GM12874 (cell line): ENCODE data around the gene FDX2.

ENCODE experiments used
- TF ChIP-seq, protein P1 (sequence below): IDR thresholded peaks from 2 replicates; pipeline ENCODE4 v1.5.1; 2011; ENCODE audit warnings: low read depth, mild to moderate bottlenecking, control low read depth, low read length, moderate library complexity; ENCODE audit not compliant: insufficient read depth

FDX2 gene

DNA sequence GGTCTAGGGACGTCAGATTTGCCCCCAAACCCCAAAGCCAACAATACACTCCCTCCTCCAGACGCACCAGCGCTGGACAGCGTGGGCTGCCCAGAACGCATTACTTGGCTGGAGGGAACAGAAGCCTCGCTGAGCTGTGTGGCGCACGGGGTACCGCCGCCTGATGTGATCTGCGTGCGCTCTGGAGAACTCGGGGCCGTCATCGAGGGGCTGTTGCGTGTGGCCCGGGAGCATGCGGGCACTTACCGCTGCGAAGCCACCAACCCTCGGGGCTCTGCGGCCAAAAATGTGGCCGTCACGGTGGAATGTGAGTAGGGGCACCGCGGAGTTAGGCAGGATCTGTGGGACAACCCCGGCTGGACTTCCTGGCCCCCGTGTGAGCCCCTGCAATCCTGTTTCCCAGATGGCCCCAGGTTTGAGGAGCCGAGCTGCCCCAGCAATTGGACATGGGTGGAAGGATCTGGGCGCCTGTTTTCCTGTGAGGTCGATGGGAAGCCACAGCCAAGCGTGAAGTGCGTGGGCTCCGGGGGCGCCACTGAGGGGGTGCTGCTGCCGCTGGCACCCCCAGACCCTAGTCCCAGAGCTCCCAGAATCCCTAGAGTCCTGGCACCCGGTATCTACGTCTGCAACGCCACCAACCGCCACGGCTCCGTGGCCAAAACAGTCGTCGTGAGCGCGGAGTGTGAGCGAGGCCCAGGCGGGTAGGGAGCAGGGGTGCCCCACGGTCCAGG, 22.0 kb downstream of the FDX2 start:
- TF ChIP-seq, protein P1, sequence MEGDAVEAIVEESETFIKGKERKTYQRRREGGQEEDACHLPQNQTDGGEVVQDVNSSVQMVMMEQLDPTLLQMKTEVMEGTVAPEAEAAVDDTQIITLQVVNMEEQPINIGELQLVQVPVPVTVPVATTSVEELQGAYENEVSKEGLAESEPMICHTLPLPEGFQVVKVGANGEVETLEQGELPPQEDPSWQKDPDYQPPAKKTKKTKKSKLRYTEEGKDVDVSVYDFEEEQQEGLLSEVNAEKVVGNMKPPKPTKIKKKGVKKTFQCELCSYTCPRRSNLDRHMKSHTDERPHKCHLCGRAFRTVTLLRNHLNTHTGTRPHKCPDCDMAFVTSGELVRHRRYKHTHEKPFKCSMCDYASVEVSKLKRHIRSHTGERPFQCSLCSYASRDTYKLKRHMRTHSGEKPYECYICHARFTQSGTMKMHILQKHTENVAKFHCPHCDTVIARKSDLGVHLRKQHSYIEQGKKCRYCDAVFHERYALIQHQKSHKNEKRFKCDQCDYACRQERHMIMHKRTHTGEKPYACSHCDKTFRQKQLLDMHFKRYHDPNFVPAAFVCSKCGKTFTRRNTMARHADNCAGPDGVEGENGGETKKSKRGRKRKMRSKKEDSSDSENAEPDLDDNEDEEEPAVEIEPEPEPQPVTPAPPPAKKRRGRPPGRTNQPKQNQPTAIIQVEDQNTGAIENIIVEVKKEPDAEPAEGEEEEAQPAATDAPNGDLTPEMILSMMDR: no peak

DNA sequence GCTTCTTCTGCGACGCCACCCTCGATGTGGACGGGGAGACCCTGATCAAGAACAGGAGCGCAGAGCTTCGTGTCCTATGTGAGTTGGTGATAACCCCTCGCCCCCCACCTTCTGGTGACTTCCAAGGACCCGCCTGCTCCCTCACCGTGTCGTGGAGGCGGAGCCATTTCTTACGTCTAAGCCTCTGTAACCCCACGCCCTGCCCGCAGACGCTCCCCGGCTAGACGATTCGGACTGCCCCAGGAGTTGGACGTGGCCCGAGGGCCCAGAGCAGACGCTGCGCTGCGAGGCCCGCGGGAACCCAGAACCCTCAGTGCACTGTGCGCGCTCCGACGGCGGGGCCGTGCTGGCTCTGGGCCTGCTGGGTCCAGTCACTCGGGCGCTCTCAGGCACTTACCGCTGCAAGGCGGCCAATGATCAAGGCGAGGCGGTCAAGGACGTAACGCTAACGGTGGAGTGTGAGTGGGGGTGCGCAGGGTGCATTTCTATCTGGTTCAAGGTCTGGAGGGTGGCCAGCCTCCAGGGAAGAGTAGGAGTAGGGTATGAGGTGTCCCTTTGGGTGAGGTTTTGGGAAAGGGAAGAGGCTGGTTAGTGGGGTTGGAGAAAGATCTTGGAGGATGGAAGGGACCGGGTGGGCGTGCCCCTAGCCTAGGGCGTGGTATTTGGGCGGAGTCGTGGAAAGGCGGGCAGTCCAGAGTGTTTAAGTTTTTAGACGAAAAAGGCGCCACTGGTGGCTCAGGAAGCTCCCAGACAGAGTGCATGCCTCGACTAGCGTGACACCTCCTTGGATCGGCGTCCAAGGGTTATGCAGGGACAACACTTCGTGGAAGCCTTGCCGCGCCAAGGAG, 22.8 kb downstream of the FDX2 start:
- TF ChIP-seq, protein P1: no peak

DNA sequence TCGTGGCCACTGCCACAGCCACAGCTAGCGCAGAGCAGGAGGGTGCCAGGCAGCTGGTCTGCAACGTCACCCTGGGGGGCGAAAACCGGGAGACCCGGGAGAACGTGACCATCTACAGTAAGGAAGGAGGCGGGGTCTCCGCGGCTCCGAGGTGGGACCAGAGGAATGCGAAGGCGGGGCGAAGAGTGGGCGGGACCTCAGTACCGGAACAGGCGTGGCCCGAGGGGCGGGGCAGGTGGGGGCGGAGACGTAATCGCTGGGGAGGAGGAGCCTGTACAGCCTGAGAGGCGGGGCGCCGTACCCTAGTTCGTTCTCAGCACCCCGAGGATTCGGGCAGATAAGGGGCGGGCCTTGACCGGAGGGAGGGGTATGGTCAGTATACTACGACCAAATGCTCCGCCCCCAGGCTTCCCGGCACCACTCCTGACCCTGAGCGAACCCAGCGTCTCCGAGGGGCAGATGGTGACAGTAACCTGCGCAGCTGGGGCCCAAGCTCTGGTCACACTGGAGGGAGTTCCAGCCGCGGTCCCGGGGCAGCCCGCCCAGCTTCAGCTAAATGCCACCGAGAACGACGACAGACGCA, 23.5 kb downstream of the FDX2 start:
- TF ChIP-seq, protein P1: no peak

DNA sequence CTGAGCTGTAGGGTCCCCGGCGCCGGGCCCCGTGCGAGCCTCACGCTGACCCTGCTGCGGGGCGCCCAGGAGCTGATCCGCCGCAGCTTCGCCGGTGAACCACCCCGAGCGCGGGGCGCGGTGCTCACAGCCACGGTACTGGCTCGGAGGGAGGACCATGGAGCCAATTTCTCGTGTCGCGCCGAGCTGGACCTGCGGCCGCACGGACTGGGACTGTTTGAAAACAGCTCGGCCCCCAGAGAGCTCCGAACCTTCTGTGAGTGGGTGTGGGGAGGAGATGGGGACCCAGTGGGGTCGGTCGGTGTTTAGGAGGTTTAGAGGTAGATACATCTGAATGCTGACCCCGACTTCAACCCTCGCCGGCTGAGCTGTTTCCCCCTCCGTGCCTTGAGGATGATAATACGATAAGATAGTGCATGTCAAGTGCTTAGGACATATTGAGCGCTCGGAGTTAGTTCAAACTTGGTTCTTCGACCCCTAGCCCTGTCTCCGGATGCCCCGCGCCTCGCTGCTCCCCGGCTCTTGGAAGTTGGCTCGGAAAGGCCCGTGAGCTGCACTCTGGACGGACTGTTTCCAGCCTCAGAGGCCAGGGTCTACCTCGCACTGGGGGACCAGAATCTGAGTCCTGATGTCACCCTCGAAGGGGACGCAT, 24.1 kb downstream of the FDX2 start:
- TF ChIP-seq, protein P1: no peak

DNA sequence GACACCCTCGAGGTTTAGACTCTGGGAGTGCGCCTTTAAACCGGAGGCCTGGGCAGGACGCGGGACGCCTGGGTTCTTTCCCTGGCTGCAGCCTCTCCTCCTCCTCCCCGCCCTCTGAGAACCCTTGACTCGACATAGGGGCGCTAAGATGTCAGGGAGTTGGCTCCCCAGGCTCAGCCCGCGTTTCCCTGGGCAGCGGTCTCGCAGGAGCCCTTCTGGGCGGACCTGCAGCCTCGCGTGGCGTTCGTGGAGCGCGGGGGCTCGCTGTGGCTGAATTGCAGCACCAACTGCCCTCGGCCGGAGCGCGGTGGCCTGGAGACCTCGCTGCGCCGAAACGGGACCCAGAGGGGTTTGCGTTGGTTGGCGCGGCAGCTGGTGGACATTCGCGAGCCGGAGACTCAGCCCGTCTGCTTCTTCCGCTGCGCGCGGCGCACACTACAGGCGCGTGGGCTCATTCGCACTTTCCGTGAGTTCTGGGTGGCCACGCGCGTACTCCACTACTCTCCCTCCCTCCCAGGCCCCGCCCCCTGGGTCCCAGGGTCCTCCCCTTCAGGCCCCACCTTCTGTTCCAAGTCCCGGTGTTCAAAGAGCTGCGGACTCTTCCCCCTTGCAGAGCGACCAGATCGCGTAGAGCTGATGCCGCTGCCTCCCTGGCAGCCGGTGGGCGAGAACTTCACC, 24.8 kb downstream of the FDX2 start:
- TF ChIP-seq, protein P1: no peak

DNA sequence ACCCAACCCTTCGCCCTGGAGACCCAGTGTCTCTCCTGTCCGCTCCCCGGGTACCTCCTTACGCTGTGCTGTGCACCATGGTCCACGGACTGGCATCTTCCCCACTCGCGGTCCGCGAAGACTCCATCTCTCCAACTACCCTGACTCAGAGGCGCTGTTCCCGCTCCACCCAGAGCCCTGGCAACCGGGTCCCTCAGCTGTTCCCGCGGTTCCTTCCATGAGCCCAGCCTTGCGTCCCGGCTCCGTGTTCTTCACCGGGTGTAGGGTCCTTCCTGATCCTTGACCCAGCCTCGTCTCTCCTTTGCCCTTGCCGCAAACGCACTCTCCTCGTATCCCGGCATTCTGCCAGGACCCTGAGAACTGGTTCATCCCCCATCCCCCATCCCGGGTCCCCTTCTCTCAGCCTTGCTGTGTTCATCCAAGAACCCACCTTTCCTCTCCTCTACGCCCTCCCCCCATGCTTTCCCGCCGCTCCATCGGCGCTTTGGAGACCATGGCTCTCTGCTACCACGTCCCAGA, 25.4 kb downstream of the FDX2 start:
- TF ChIP-seq, protein P1: no peak
